Measurements from ENCODE around the gene RHOBTB1.

Gene RHOBTB1

DNA sequence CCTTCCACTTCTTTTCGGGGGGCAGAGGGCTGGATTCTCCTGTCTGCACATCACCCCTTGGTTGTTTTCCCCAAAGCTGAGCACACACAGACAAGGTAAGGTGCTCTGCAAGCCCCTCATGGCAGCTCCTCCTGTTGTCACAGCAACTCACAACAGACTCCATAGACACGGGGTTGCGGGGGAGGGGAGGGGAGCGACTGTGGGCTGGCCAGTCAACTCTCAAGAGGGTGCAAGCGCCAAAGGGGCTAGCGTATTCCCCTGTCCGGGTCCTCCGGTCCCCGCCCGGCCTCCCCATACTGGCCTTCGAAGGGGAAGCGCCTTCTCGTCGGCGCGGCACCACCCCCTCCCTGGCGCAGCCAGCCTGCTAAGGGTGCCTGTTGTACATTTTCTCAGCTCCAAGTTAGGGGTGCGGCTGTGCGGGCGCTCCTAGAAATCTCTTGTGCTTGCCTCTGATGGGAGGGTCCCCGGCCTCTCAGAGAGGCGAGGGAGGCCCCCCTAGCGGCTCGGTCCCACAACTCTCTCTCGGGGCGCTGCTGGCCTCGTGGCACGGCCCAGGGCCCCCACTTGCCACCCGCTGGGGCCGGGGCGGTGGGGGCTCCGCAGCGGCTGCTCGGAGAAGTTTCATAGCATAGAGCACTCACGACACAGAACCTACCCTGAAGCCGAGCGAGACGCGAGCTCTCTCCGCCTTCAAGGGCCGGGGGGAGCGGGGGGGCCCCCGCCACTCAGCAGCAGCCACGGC is 498 bp downstream of the RHOBTB1 start (continued):
- TF ChIP-seq ZNF133 (tag by site-specific recombination; IDR thresholded peaks at IDR 0.05) (peak; percentile 16; the same call in 1 of the 2 replicates), ZSCAN16 (tag by site-specific recombination; IDR thresholded peaks at IDR 0.05) (peak; percentile 84), ZNF48 (tag by site-specific recombination; IDR thresholded peaks at IDR 0.05) (no peak), ZNF335 (tag by site-specific recombination; conservative IDR thresholded peaks at IDR 0.05) (peak; percentile 70), ZNF311 (tag by site-specific recombination; IDR thresholded peaks at IDR 0.05; ENCODE audit: borderline replicate concordance) (no peak), ZNF24 (tag by site-specific recombination; IDR thresholded peaks at IDR 0.05) (0 out of 2 replicates have a peak, but pooled peaks have one; percentile 22), ZBTB26 (tag by site-specific recombination; optimal IDR thresholded peaks at IDR 0.05) (peak; percentile 47), ZNF23 (tag by site-specific recombination; IDR thresholded peaks at IDR 0.05; ENCODE audit: borderline replicate concordance) (no peak), ZBTB20 (tag by site-specific recombination; IDR thresholded peaks at IDR 0.05) (0 out of 2 replicates have a peak, but pooled peaks have one; percentile 33), ZNF830 (tag by site-specific recombination; IDR thresholded peaks at IDR 0.05; ENCODE audit: low read depth) (no peak), ZNF621 (tag by site-specific recombination; IDR thresholded peaks at IDR 0.05) (no peak), ZFHX2 (tag by site-specific recombination; conservative IDR thresholded peaks at IDR 0.05) (peak; percentile 50), EGR2 (tag by site-specific recombination; IDR thresholded peaks at IDR 0.05; ENCODE audit: low read depth) (peak; percentile 49), ZSCAN23 (tag by site-specific recombination; IDR thresholded peaks at IDR 0.05) (no peak), ZBTB11 (tag by site-specific recombination; conservative IDR thresholded peaks at IDR 0.05; ENCODE audit: low read depth) (0 out of 2 replicates have a peak, but pooled peaks have one; percentile 15), PRDM10 (tag by site-specific recombination; IDR thresholded peaks at IDR 0.05) (no peak), GLI2 (tag by site-specific recombination; IDR thresholded peaks at IDR 0.05; ENCODE audit: borderline replicate concordance, low read depth) (no peak), KLF8 (tag by site-specific recombination; IDR thresholded peaks at IDR 0.05) (peak; percentile 33; the same call in 1 of the 2 replicates), MYNN (tag by site-specific recombination; IDR thresholded peaks at IDR 0.05; ENCODE audit: borderline replicate concordance) (no peak), YY2 (tag by site-specific recombination; IDR thresholded peaks at IDR 0.05) (no peak), SCRT2 (tag by site-specific recombination; IDR thresholded peaks at IDR 0.05) (peak; percentile 74), ZBTB48 (tag by site-specific recombination; IDR thresholded peaks at IDR 0.05) (peak; percentile 72), ZNF302 (tag by site-specific recombination; IDR thresholded peaks at IDR 0.05; ENCODE audit: low read depth) (no peak), ZBTB17 (tag by site-specific recombination; IDR thresholded peaks at IDR 0.05) (0 out of 2 replicates have a peak, but pooled peaks have one; percentile 6), TRIM28 (IDR thresholded peaks at IDR 0.05; ENCODE audit: borderline replicate concordance, low read length) (no peak), ZNF223 (tag by site-specific recombination; IDR thresholded peaks at IDR 0.05) (no peak)
- TF ChIP-seq, protein P1, sequence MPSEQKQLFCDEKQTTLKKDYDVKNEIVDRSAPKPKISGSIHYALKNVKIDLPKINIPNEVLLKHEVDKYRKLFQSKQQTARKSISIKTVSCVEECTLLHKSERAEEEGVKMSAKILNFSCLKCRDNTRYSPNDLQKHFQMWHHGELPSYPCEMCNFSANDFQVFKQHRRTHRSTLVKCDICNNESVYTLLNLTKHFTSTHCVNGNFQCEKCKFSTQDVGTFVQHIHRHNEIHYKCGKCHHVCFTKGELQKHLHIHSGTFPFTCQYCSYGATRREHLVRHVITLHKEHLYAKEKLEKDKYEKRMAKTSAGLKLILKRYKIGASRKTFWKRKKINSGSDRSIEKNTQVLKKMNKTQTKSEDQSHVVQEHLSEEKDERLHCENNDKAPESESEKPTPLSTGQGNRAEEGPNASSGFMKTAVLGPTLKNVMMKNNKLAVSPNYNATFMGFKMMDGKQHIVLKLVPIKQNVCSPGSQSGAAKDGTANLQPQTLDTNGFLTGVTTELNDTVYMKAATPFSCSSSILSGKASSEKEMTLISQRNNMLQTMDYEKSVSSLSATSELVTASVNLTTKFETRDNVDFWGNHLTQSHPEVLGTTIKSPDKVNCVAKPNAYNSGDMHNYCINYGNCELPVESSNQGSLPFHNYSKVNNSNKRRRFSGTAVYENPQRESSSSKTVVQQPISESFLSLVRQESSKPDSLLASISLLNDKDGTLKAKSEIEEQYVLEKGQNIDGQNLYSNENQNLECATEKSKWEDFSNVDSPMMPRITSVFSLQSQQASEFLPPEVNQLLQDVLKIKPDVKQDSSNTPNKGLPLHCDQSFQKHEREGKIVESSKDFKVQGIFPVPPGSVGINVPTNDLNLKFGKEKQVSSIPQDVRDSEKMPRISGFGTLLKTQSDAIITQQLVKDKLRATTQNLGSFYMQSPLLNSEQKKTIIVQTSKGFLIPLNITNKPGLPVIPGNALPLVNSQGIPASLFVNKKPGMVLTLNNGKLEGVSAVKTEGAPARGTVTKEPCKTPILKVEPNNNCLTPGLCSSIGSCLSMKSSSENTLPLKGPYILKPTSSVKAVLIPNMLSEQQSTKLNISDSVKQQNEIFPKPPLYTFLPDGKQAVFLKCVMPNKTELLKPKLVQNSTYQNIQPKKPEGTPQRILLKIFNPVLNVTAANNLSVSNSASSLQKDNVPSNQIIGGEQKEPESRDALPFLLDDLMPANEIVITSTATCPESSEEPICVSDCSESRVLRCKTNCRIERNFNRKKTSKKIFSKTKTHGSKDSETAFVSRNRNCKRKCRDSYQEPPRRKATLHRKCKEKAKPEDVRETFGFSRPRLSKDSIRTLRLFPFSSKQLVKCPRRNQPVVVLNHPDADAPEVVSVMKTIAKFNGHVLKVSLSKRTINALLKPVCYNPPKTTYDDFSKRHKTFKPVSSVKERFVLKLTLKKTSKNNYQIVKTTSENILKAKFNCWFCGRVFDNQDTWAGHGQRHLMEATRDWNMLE (tag by site-specific recombination; conservative IDR thresholded peaks at IDR 0.05; ENCODE audit: low read depth): no peak

Data from HEK293 (cell line).